Ishikawa (cell line): Measurements from ENCODE around the gene WASHC2A.

Experiments
- CEBPB ChIP-seq: IDR thresholded peaks from 2 replicates; pipeline ENCODE4 v1.6.1; 2012
- CREB1 ChIP-seq: IDR thresholded peaks from 2 replicates; pipeline ENCODE4 v1.6.1; 2012; ENCODE audit warnings: low read depth
- EGR1 ChIP-seq: IDR thresholded peaks from 2 replicates; pipeline ENCODE4 v1.6.1; 2012
- EP300 ChIP-seq: IDR thresholded peaks from 2 replicates; pipeline ENCODE4 v1.6.1; 2012; ENCODE audit warnings: borderline replicate concordance
- FOXM1 ChIP-seq: IDR thresholded peaks from 2 replicates; pipeline ENCODE4 v1.6.1; 2012; ENCODE audit warnings: low read depth, borderline replicate concordance
- NFIC ChIP-seq: IDR thresholded peaks from 2 replicates; pipeline ENCODE4 v1.6.1; 2012
- RAD21 ChIP-seq: IDR thresholded peaks from 2 replicates; pipeline ENCODE4 v1.6.1; 2012; ENCODE audit warnings: low read depth
- REST ChIP-seq: IDR thresholded peaks from 2 replicates; pipeline ENCODE4 v1.6.1; 2012; ENCODE audit warnings: low read depth, mild to moderate bottlenecking
- TAF1 ChIP-seq: IDR thresholded peaks from 2 replicates; pipeline ENCODE4 v1.6.1; 2012; ENCODE audit warnings: low read depth, mild to moderate bottlenecking
- TCF12 ChIP-seq: IDR thresholded peaks from 2 replicates; pipeline ENCODE4 v1.6.1; 2012; ENCODE audit warnings: low read depth
- TEAD4 ChIP-seq: IDR thresholded peaks from 2 replicates; pipeline ENCODE4 v1.6.1; 2012
- USF1 ChIP-seq: IDR thresholded peaks from 2 replicates; pipeline ENCODE4 v1.6.1; 2012
- YY1 ChIP-seq: IDR thresholded peaks from 2 replicates; pipeline ENCODE4 v1.6.1; 2012; ENCODE audit warnings: low read depth
- ZBTB7A ChIP-seq: IDR thresholded peaks from 2 replicates; pipeline ENCODE4 v1.6.1; 2012; ENCODE audit warnings: low read depth
- TF ChIP-seq, protein P1 (sequence below): IDR thresholded peaks from 2 replicates; pipeline ENCODE4 v1.6.1; 2012

WASHC2A gene

GRCh38 chr10:50027195-50027594 lies 40.6 kb upstream of the WASHC2A start:
- TF ChIP-seq CREB1 (no peak), CEBPB (no peak), FOXM1 (no peak)

- TF ChIP-seq REST (no peak), TEAD4 (no peak), CEBPB (no peak), TAF1 (no peak), USF1 (no peak), RAD21 (no peak), CREB1 (no peak), ZBTB7A (no peak), EP300 (no peak), TCF12 (no peak), FOXM1 (no peak), NFIC (no peak), EGR1 (no peak), YY1 (no peak)
- TF ChIP-seq, protein P1, sequence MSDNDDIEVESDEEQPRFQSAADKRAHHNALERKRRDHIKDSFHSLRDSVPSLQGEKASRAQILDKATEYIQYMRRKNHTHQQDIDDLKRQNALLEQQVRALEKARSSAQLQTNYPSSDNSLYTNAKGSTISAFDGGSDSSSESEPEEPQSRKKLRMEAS = no peak
These were observed 34.3 kb upstream of the WASHC2A start for GRCh38 chr10:50033481-50033880.

GRCh38 chr10:50044941-50045664 lies 22.7 kb upstream of the WASHC2A start:
- TF ChIP-seq CREB1 (no peak), YY1 (no peak), NFIC (no peak), REST (no peak), CEBPB (no peak), EGR1 (no peak), TCF12 (no peak), ZBTB7A (no peak), TEAD4 (no peak), TAF1 (no peak), EP300 (no peak), FOXM1 (no peak), USF1 (no peak), RAD21 (no peak)
- TF ChIP-seq, protein P1 = no peak

DNA sequence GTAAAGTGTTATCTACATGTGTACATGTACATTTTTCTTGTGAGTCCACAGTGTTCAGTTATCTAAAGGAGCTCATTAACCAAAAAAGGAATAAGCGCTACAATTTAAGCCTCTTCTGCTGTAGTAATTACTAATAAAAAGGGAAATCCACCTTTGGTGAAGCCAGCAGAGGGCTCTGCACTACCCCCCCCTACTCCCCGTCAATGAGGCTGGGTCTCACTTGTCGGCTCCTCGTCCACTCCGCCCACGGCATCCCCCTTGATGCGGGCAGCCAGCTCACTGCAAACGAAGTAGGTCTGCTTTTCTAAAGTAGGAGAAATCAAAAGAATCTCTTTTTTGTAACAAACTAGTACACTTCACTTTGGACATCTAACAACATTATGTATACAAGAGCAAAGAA lies 4.7 kb upstream of the WASHC2A start:
- TF ChIP-seq EP300 (no peak), CEBPB (no peak), TCF12 (no peak), TAF1 (no peak), EGR1 (no peak)

DNA sequence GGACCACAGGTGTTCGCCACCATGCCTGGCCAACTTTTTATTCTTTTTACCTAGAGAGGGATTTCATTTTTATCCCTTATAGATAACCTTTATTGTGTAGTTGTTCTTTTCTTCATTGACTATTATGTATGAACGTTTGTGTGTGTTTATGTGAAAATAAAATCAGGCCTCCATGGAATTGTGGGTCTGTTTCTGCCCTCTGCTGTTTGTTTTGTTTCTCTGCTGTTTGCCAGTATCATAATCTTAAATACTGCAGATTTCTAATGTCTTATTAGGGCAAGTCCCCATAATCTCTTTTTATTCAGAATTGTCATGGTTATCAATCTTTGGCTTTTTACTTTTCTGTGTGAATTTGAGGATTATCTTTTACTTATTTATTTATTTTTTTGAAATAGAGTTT lies 7.8 kb downstream of the WASHC2A start:
- peak; percentile 18; the same call in 1 of the 2 replicates for TF ChIP-seq RAD21

DNA sequence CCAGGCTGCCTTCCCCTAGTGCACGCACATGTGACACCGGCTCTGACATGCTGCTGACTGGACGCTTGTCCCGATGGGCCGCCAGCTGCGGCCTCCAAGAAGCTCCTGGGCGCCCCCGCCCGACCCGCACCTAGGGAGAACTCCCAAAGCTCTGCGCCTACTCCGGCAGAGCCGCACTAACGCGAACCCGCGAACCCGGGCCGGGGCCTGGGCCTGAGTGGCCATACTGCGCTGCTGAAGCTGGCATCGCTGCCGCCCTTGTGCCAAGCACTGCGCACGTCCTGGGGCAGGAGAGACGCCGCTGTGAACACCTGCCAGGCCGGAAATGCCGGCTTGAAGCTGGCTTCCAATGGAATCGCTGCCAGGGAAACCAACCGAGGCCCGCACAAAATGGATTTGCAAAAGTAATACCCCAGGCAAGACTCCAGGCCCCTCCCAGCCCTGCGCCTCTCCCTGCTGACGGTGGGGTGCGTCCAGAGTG lies 85.1 kb downstream of the WASHC2A start:
- no peak for TF ChIP-seq EGR1
- no peak for TF ChIP-seq FOXM1
- no peak for TF ChIP-seq RAD21
- TF ChIP-seq ZBTB7A = no peak
